DMS 273 (cell line): ENCODE results near the gene DEPP1.

ENCODE experiments used
- DNase-seq: peaks from one replicate; lab custom pipeline; 2025; ENCODE audit not compliant: unreplicated experiment; lab: John Stamatoyannopoulos, UW

DEPP1 gene

GRCh38 chr10:44968091-44968490 lies 10.5 kb downstream of the DEPP1 start:
- DNase-seq: no peak

GRCh38 chr10:44967616-44968015 lies 11.0 kb downstream of the DEPP1 start:
- DNase-seq: no peak

- DNase-seq: no peak
These were observed 11.6 kb downstream of the DEPP1 start for GRCh38 chr10:44966816-44967509.

GRCh38 chr10:44966129-44966815 lies 12.3 kb downstream of the DEPP1 start:
- no peak for DNase-seq

- DNase-seq: no peak
These were observed 12.9 kb downstream of the DEPP1 start for GRCh38 chr10:44965651-44966097.

- no peak for DNase-seq
These were observed 13.5 kb downstream of the DEPP1 start for GRCh38 chr10:44965104-44965503.

- DNase-seq: peak; percentile 67
These were observed 14.6 kb downstream of the DEPP1 start for GRCh38 chr10:44963772-44964633.

- peak; percentile 71 for DNase-seq
These were observed 15.5 kb downstream of the DEPP1 start for GRCh38 chr10:44962870-44963738.

GRCh38 chr10:44961931-44962750 lies 16.5 kb downstream of the DEPP1 start:
- DNase-seq: no peak

- no peak for DNase-seq
These were observed 17.4 kb downstream of the DEPP1 start for GRCh38 chr10:44961230-44961571.

GRCh38 chr10:44960482-44961229 lies 18.0 kb downstream of the DEPP1 start:
- no peak for DNase-seq

- DNase-seq: no peak
These were observed 18.5 kb downstream of the DEPP1 start for GRCh38 chr10:44960088-44960460.

- DNase-seq: peak; percentile 90
These were observed 19.1 kb downstream of the DEPP1 start, which contains the start of gene RASSF4 for GRCh38 chr10:44959247-44960087. TSS of gene RASSF4 (plus strand) at chr10:44959802. CDS start at chr10:44970203, 10,401 bp downstream.

GRCh38 chr10:44958898-44959246 lies 19.7 kb downstream of the DEPP1 start:
- no peak for DNase-seq

GRCh38 chr10:44958196-44958897 lies 20.3 kb downstream of the DEPP1 start:
- DNase-seq: no peak

- no peak for DNase-seq
These were observed 21.6 kb downstream of the DEPP1 start for GRCh38 chr10:44956717-44957706.

GRCh38 chr10:44956226-44956625 lies 22.4 kb downstream of the DEPP1 start:
- no peak for DNase-seq
